Activated CD4-positive, alpha-beta memory T cell treated with anti-CD3 and anti-CD28 coated beads for 36 hours (primary cell): ENCODE measurements around the gene NKTR. TPM values are rescaled to one million over a fixed set of nuclear protein-coding genes. Genes with fewer than 3 reads are reported as not detected.

Experiments used
- CTCF ChIA-PET: fragments of 350-600 bp; sonication (Branson Sonifier 250); formaldehyde crosslinking; loops from one replicate; lab custom pipeline; 2021; ENCODE audit warnings: antibody characterized with exemption, inconsistent platforms; lab: Charles Lee
- POLR2A ChIA-PET: fragments of 350-600 bp; sonication (Branson Sonifier 250); formaldehyde crosslinking; loops from one replicate; lab custom pipeline; 2021; ENCODE audit warnings: antibody characterized with exemption; lab: Charles Lee
- DNase-seq: peaks from one replicate; pipeline ENCODE4 v3.0.0-alpha.2; 2020
- H3K27ac Mint-ChIP-seq: one replicate; pipeline ENCODE4 v1.8.0; 2021; ENCODE audit warnings: mixed read lengths
- H3K27me3 Mint-ChIP-seq: one replicate; pipeline ENCODE4 v1.8.0; 2021; ENCODE audit warnings: mixed read lengths
- H3K36me3 Mint-ChIP-seq: one replicate; pipeline ENCODE4 v1.8.0; 2021; ENCODE audit warnings: mixed read lengths
- H3K4me1 Mint-ChIP-seq: one replicate; pipeline ENCODE4 v1.8.0; 2021; ENCODE audit warnings: low read depth, mixed read lengths
- H3K4me3 Mint-ChIP-seq: one replicate; pipeline ENCODE4 v1.8.0; 2021; ENCODE audit warnings: mild to moderate bottlenecking, mixed read lengths
- H3K9me3 Mint-ChIP-seq: one replicate; pipeline ENCODE4 v1.8.0; 2021; ENCODE audit warnings: mixed read lengths
- intact Hi-C: fragments of 100-400 bp; cut with micrococcal nuclease; formaldehyde crosslinking; loops from one replicate; pipeline ENCODE4 v1.15.1; 2023
- total RNA-seq, 2 experiments: library from RNA; stranded (reverse); gene quantifications; one replicate each; pipeline ENCODE4 v1.2.3, GENCODE V29; 2021

The NKTR gene
- total RNA-seq, 2 experiments from 2014 or later = 65.9 to 73.9 TPM

DNA sequence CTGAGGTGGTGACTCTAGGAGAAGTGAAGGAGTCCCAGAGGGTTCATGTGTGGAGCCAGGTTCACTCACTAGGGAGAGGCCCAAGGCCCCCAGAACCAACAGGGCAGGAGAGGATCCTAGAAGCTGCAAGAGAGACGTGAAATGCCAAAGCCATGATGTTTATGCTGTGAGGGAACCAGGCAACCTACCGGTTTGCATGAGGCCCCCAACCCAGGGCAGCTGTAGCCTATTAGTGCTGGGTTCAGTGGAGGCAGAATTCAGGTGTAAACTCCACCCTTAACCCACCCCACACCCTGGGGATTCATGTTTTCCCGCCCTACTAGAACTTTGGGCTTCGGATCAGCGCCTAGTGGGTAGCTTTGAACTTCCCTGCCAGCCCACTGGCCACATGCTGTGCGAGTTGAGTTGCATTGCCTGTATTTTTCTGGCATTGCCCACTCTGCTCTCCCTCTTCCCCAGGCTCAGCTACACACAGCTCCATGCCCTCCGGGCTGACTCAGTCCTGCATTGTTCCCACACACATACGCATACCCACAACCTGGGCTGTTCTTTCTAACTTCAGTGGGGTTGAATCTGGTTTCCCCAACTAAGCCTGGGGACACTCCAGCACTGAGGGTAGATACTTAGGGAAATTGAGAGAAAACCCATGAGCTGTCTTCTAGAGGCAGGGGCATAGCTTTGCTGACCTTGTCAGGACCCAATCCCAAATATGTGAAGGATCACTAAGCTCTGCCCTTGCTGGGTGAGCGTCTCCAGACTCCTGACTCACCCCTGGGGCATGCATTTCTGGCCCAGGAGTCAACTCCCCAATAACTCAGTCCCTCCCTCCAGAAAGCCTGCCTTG is 51.0 kb downstream of the NKTR start:
- Mint-ChIP-seq H3K9me3 (no peaks in the 10 kb centered on the region), H3K27ac (no peak overlapping the region), H3K4me1 (peaks cover 13% of the 10 kb centered on the region), H3K36me3 (peaks cover 7% of the 10 kb centered on the region), H3K27me3 (no peaks in the 10 kb centered on the region), H3K4me3 (no peak overlapping the region)
- POLR2A ChIA-PET = no interaction called here
- CTCF ChIA-PET = interaction anchor here (1.0 to 1.4 kb wide), 3 partner anchors 9 to 180 kb away, joined by 3 to 4 read pairs (median 3); no protein-coding TSS in a partner anchor
- intact Hi-C loops = loop anchor here (5.0 kb wide), 1 partner anchor 91 kb away; no protein-coding TSS in a partner anchor
- DNase-seq = no peak

GRCh38 chr3:42652251-42652610 is 51.7 kb downstream of the NKTR start:
- POLR2A ChIA-PET = interaction anchor here (0.7 kb wide), 1 partner anchor 50 kb away, joined by 3 read pairs; the partner anchor contains the start of gene HHATL
- Mint-ChIP-seq H3K4me3 (no peak overlapping the region), H3K9me3 (no peaks in the 10 kb centered on the region), H3K27ac (no peak overlapping the region), H3K27me3 (no peaks in the 10 kb centered on the region), H3K4me1 (peaks cover 11% of the 10 kb centered on the region), H3K36me3 (peaks cover under 1% of the 10 kb centered on the region)
- intact Hi-C loops = loop anchor here (5.0 kb wide), 1 partner anchor 90 kb away; no protein-coding TSS in a partner anchor
- no peak for DNase-seq
- CTCF ChIA-PET = interaction anchor here (1.1 to 1.4 kb wide), 3 partner anchors 10 to 179 kb away, joined by 3 to 4 read pairs (median 3); no protein-coding TSS in a partner anchor

- Mint-ChIP-seq H3K27ac (no peak overlapping the region), H3K36me3 (no peaks in the 10 kb centered on the region), H3K4me3 (peak overlapping the region; percentile 45), H3K27me3 (no peaks in the 10 kb centered on the region), H3K4me1 (peaks cover 11% of the 10 kb centered on the region), H3K9me3 (no peaks in the 10 kb centered on the region)
- intact Hi-C loops = loop anchor here (5.0 kb wide), 1 partner anchor 90 kb away; no protein-coding TSS in a partner anchor
- ChIA-PET POLR2A (interaction anchor here (0.7 kb wide), 1 partner anchor 50 kb away, joined by 3 read pairs; the partner anchor contains the start of gene HHATL), CTCF (interaction anchor here (1.1 to 1.3 kb wide), 2 partner anchors 93 to 178 kb away, joined by 3 read pairs; no protein-coding TSS in a partner anchor)
- no peak for DNase-seq
Observed at GRCh38 chr3:42652611-42653302, 52.3 kb downstream of the NKTR start.

DNA sequence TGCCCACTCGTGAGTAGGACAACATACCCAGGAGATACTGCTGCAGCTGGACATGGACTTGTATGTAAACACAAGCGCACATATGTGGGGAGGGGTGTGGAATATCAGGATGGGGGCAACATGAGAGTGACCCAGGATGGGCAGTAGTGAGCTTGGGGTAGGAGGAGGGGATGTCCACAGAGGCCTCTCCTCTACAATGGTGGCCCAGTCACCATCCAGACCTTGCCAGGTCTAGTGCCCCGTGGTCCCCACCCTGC is 52.7 kb downstream of the NKTR start:
- POLR2A ChIA-PET = interaction anchor here (1.2 kb wide), 1 partner anchor 53 kb away, joined by 3 read pairs; the partner anchor contains the start of gene NKTR
- Mint-ChIP-seq H3K4me1 (peaks cover 11% of the 10 kb centered on the region), H3K4me3 (peak overlapping the region; percentile 45), H3K27ac (no peak overlapping the region), H3K27me3 (no peaks in the 10 kb centered on the region), H3K36me3 (no peaks in the 10 kb centered on the region), H3K9me3 (no peaks in the 10 kb centered on the region)
- intact Hi-C loops = loop anchor here (5.0 kb wide), 1 partner anchor 89 kb away; no protein-coding TSS in a partner anchor
- DNase-seq = no peak
- CTCF ChIA-PET = no interaction called here

DNA sequence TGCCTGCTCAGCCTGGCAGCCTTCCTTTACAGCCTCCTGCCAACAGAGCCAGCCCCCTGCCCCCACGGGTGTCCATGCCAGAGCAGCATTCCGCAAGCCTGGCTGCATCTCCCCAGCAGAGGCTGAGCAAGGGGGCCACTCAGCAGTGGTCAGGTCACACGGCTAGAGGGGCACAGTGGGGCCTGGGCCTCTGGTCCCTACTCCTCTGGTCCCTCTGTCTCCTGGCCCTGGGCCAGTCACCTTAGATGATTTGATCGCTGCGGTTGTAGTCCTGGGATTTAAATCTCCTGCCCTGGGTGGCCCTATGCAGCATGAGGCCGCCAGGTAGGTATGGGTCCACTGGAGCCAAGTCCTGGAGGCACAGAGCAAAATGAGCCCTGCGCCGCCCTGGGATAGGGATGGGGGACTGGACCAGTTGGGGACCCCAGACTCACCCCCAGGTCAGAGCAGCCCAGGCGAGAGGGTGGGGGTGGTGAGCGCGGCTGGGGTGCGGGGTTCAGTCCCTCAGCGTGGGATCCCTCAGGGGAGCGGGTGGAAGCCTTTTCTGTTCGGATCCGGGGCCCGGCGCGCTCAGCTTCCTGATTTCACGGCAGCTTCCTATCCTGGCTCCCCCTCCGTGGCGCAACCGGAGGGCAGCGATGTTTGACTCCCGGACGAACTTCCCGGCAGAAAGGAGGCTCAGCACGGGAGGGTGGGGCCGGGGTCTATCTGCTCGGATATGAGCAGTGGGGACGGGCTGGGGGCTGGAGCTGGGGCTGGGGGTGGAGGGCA is 53.3 kb downstream of the NKTR start, which contains the start of gene ZBTB47:
ZBTB47 (plus strand) TSS at position 138 of the 771 bp plus-strand sequence. CDS start 4,659 bp downstream, outside the sequence.
- Mint-ChIP-seq H3K9me3 (no peaks in the 10 kb centered on the region), H3K27ac (no peak within 1 kb of the TSS), H3K4me3 (peak within 1 kb of the TSS; percentile 75), H3K27me3 (no peaks in the 10 kb centered on the region), H3K36me3 (no peaks in the 10 kb centered on the region), H3K4me1 (peaks cover 11% of the 10 kb centered on the region)
- ChIA-PET POLR2A (interaction anchor here (1.2 kb wide), 1 partner anchor 53 kb away, joined by 3 read pairs; the partner anchor contains the start of gene NKTR), CTCF (interaction anchor here (1.2 kb wide), 1 partner anchor 89 kb away, joined by 3 read pairs; no protein-coding TSS in a partner anchor)
- no peak for DNase-seq
- intact Hi-C loops = loop anchor here (5.0 kb wide), 1 partner anchor 89 kb away; no protein-coding TSS in a partner anchor

GRCh38 chr3:42654331-42655201 is 54.1 kb downstream of the NKTR start:
- H3K9me3 Mint-ChIP-seq = no peaks in the 10 kb centered on the region
- no peak for DNase-seq
- no peak overlapping the region for H3K27ac Mint-ChIP-seq
- peaks cover 11% of the 10 kb centered on the region for H3K4me1 Mint-ChIP-seq
- intact Hi-C loops = loop anchor here (5.0 kb wide), 1 partner anchor 88 kb away; no protein-coding TSS in a partner anchor
- peak overlapping the region; percentile 41 for H3K4me3 Mint-ChIP-seq
- POLR2A ChIA-PET = interaction anchor here (0.6 to 1.2 kb wide), 2 partner anchors 54 to 110 kb away, joined by 3 read pairs; partner anchors contain the start of gene NKTR
- no peaks in the 10 kb centered on the region for H3K36me3 Mint-ChIP-seq
- H3K27me3 Mint-ChIP-seq = no peaks in the 10 kb centered on the region
- CTCF ChIA-PET = interaction anchor here (1.2 kb wide), 1 partner anchor 88 kb away, joined by 3 read pairs; no protein-coding TSS in a partner anchor

GRCh38 chr3:42655331-42655888 is 54.9 kb downstream of the NKTR start:
- Mint-ChIP-seq H3K9me3 (no peaks in the 10 kb centered on the region), H3K27ac (no peak overlapping the region), H3K36me3 (no peaks in the 10 kb centered on the region), H3K4me3 (peak overlapping the region; percentile 41), H3K27me3 (no peaks in the 10 kb centered on the region), H3K4me1 (peaks cover 11% of the 10 kb centered on the region)
- intact Hi-C loops = no loop called here
- no peak for DNase-seq
- ChIA-PET POLR2A (no interaction called here), CTCF (no interaction called here)

- no peak for DNase-seq
- Mint-ChIP-seq H3K4me1 (peaks cover 11% of the 10 kb centered on the region), H3K27me3 (no peaks in the 10 kb centered on the region), H3K9me3 (no peaks in the 10 kb centered on the region), H3K36me3 (no peaks in the 10 kb centered on the region), H3K4me3 (no peak overlapping the region), H3K27ac (no peak overlapping the region)
- intact Hi-C loops = no loop called here
- CTCF ChIA-PET = no interaction called here
- POLR2A ChIA-PET = no interaction called here
Observed at GRCh38 chr3:42655980-42656679, 55.6 kb downstream of the NKTR start.

DNA sequence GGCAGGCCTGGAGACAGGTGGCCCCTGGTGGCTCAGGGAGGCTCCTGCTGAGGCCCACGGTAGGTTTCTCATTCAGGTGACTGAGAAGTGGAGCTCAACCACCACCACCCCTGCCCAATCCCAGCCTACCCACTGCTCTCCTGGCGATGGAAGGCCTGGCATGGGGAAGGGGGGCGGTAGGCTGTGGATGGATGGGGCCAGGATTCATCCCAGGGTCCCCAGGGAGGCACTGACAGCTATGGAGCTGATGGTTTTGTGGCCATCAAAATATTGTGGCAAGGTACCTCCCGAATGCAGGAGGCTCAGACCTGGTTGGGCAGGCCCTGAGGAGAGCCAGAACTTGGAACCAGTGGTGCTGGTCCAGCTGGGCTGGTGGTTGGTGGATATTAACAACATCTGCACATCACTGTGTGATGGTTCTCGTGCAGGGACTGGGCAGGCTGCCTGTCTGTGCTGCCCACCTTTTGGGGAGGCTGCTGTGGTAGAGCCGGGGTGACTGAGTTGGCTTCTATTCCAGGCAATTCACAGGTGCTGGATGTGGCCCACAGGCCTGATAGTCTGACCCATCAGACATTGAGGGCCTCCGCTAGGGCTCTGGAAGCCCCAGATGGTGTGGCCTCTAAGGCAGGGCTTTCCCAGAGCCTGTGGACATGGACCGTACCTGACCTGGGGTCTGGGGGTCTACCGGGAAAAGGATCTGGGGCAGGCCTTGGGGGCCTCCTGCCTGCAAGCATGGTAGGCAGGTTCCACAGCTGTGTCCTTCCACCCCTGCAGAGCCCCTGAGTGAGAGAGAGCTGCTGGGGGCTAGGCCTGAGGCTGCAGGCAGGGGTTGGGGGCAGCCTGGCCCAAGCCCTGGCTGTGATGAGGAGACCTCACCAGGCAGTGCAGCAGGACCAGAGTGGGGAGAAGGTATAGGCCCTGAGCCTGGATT is 56.5 kb downstream of the NKTR start:
- Mint-ChIP-seq H3K27ac (no peak overlapping the region), H3K4me3 (no peak overlapping the region), H3K36me3 (no peaks in the 10 kb centered on the region), H3K9me3 (no peaks in the 10 kb centered on the region), H3K4me1 (peaks cover 11% of the 10 kb centered on the region), H3K27me3 (no peaks in the 10 kb centered on the region)
- ChIA-PET CTCF (interaction anchor here (0.6 to 1.2 kb wide), 2 partner anchors 105 to 156 kb away, joined by 3 to 4 read pairs; no protein-coding TSS in a partner anchor), POLR2A (no interaction called here)
- DNase-seq = no peak
- intact Hi-C loops = no loop called here
